HG02973 (cell line): Measurements from ENCODE around the gene SURF1.
A peak's percentile ranks its signal among the peaks of the same experiment; 100 is the strongest.

Experiments
- ATAC-seq: cut with Tn5 transposase; IDR thresholded peaks from one replicate; pipeline ENCODE4 v1.9.1; 2021; ENCODE audit warnings: moderate library complexity; ENCODE audit not compliant: unreplicated experiment

SURF1 gene

GRCh38 chr9:133366435-133366834, 10.1 kb upstream of the SURF1 start:
- ATAC-seq, result no peak

GRCh38 chr9:133362359-133363044, 6.2 kb upstream of the SURF1 start:
- ATAC-seq, result no peak

GRCh38 chr9:133361507-133362092, 5.3 kb upstream of the SURF1 start:
- ATAC-seq, result no peak

- ATAC-seq, result no peak
These were observed 4.4 kb upstream of the SURF1 start for GRCh38 chr9:133360400-133361393.

- ATAC-seq, result no peak
These were observed 3.3 kb upstream of the SURF1 start for GRCh38 chr9:133359399-133360175.

- no peak for ATAC-seq
These were observed 1.4 kb upstream of the SURF1 start for GRCh38 chr9:133357656-133358055.

- no peak for ATAC-seq
These were observed 368 bp downstream of the SURF1 start for GRCh38 chr9:133355881-133356357.

GRCh38 chr9:133354766-133355165, 1.5 kb downstream of the SURF1 start:
- no peak for ATAC-seq

GRCh38 chr9:133353548-133353947, 2.7 kb downstream of the SURF1 start:
- ATAC-seq, result no peak

- no peak for ATAC-seq
These were observed 3.5 kb downstream of the SURF1 start for GRCh38 chr9:133352635-133353340.

- no peak for ATAC-seq
These were observed 4.2 kb downstream of the SURF1 start for GRCh38 chr9:133351908-133352634.

- no peak for ATAC-seq
These were observed 4.8 kb downstream of the SURF1 start for GRCh38 chr9:133351526-133351907.

GRCh38 chr9:133349965-133350616, 6.2 kb downstream of the SURF1 start:
- no peak for ATAC-seq

GRCh38 chr9:133348718-133349573, 7.3 kb downstream of the SURF1 start:
- ATAC-seq, result no peak

GRCh38 chr9:133347985-133348717, 8.1 kb downstream of the SURF1 start, which contains the start of the genes MED22 and RPL7A:
Gene MED22, minus strand, starts transcription at chr9:133348131. Its CDS starts 1,469 bp downstream, at chr9:133346662.
Gene RPL7A, plus strand, starts transcription at chr9:133348218. Its CDS starts 26 bp downstream, at chr9:133348244.
- peak; percentile 64 for ATAC-seq

GRCh38 chr9:133347515-133347984, 8.7 kb downstream of the SURF1 start:
- ATAC-seq, result peak; percentile 12
